IMR-90 (cell line): ENCODE data around the gene MOCOS. TPM values are rescaled to one million over a fixed set of nuclear protein-coding genes. Genes with fewer than 3 reads are reported as not detected.

ENCODE experiments used
- ATAC-seq: fragments of 200-7000 bp; cut with Tn5 transposase; 2 replicates; pipeline ENCODE4 v1.9.1; 2020; ENCODE audit warnings: low read depth, mild to moderate bottlenecking, moderate library complexity
- BruUV-seq: library from RNA; stranded (reverse); fragments of 400-500 nt; replicated peaks from 2 replicates; lab custom pipeline; 2021; lab: Mats Ljungman, UMichigan
- CTCF ChIA-PET: fragments of 300-600 bp; formaldehyde crosslinking; extraction: SDS; loops from one replicate; lab custom pipeline; 2021; ENCODE audit warnings: antibody characterized with exemption; lab: Yijun Ruan, JAX
- POLR2A ChIA-PET: fragments of 300-600 bp; sonication (Branson Sonifier 250); formaldehyde crosslinking; loops from one replicate; lab custom pipeline; 2022; ENCODE audit warnings: antibody characterized with exemption; ENCODE audit not compliant: unreplicated experiment; lab: Charles Lee
- DNase-seq: peaks from one replicate; pipeline ENCODE4 v3.0.0; 2013
- H2AFZ ChIP-seq: replicated peaks from 2 replicates; pipeline ENCODE3; 2013; ENCODE audit warnings: low read length, mild to moderate bottlenecking; ENCODE audit not compliant: poor library complexity
- H2AK5ac ChIP-seq: 2 replicates; pipeline ENCODE4 v1.6.1; 2013; ENCODE audit warnings: low read depth, low read length, inconsistent platforms
- H2AK9ac ChIP-seq: replicated peaks from 2 replicates; pipeline ENCODE3; 2013; ENCODE audit warnings: mild to moderate bottlenecking, low read depth, low read length, moderate library complexity; ENCODE audit not compliant: poor library complexity
- H2BK120ac ChIP-seq: 2 replicates; pipeline ENCODE4 v1.6.1; 2013; ENCODE audit warnings: low read depth, low read length, inconsistent platforms
- H2BK15ac ChIP-seq: 3 replicates; pipeline ENCODE4 v1.6.1; 2013; ENCODE audit warnings: low read depth, low read length, inconsistent platforms
- H2BK20ac ChIP-seq: 2 replicates; pipeline ENCODE4 v1.6.1; 2013; ENCODE audit warnings: low read depth, mild to moderate bottlenecking, inconsistent platforms, low read length, moderate library complexity
- H2BK5ac ChIP-seq: 2 replicates; pipeline ENCODE4 v1.6.1; 2013; ENCODE audit warnings: mild to moderate bottlenecking, low read depth, low read length, inconsistent platforms; ENCODE audit not compliant: poor library complexity, severe bottlenecking
- H3K14ac ChIP-seq: replicated peaks from 2 replicates; pipeline ENCODE4 v1.6.1; 2013; ENCODE audit warnings: low read depth, low read length, inconsistent platforms
- H3K18ac ChIP-seq: 2 replicates; pipeline ENCODE4 v1.6.1; 2013; ENCODE audit warnings: low read depth, low read length, control low read depth
- H3K23ac ChIP-seq: 2 replicates; pipeline ENCODE4 v1.6.1; 2013; ENCODE audit warnings: low read depth, low read length, inconsistent platforms
- H3K27ac ChIP-seq: 2 replicates; pipeline ENCODE4 v1.5.1; 2013; ENCODE audit warnings: mild to moderate bottlenecking, control low read depth, low read length; ENCODE audit not compliant: insufficient read depth
- H3K27me3 ChIP-seq: 2 replicates; pipeline ENCODE4 v1.6.1; 2013; ENCODE audit warnings: low read length; ENCODE audit not compliant: control insufficient read depth, insufficient read depth
- H3K36me3 ChIP-seq: 2 replicates; pipeline ENCODE4 v1.6.1; 2013; ENCODE audit warnings: low read length, mixed read lengths; ENCODE audit not compliant: control insufficient read depth, insufficient read depth
- H3K4ac ChIP-seq: 2 replicates; pipeline ENCODE4 v1.6.1; 2013; ENCODE audit warnings: low read depth, low read length, inconsistent platforms
- H3K4me1 ChIP-seq: 2 replicates; pipeline ENCODE4 v1.6.1; 2013; ENCODE audit warnings: low read length, mixed read lengths; ENCODE audit not compliant: control insufficient read depth, insufficient read depth
- H3K4me2 ChIP-seq: 2 replicates; pipeline ENCODE4 v1.6.1; 2013; ENCODE audit warnings: low read depth, mild to moderate bottlenecking, control low read depth, low read length, moderate library complexity
- H3K4me3 ChIP-seq: 2 replicates; pipeline ENCODE4 v1.5.1; 2013; ENCODE audit warnings: low read depth, mild to moderate bottlenecking, control low read depth, low read length, moderate library complexity; ENCODE audit not compliant: insufficient read depth
- H3K56ac ChIP-seq: 2 replicates; pipeline ENCODE4 v1.6.1; 2013; ENCODE audit warnings: low read length, inconsistent platforms; ENCODE audit not compliant: insufficient read depth; ENCODE audit errors: extremely low read depth
- H3K79me1 ChIP-seq, 2 experiments: 2 replicates each; pipeline ENCODE4 v1.6.1; 2013; ENCODE audit warnings: low read length in 2 of 2, inconsistent platforms in 1 of 2, low read depth in 1 of 2
- H3K9ac ChIP-seq: 2 replicates; pipeline ENCODE4 v1.6.1; 2013; ENCODE audit warnings: low read depth, low read length, control low read depth
- H3K9me1 ChIP-seq: 2 replicates; pipeline ENCODE4 v1.6.1; 2013; ENCODE audit warnings: low read length, inconsistent platforms; ENCODE audit not compliant: insufficient read depth
- H3K9me3 ChIP-seq: 2 replicates; pipeline ENCODE4 v1.6.1; 2013; ENCODE audit warnings: low read length; ENCODE audit not compliant: control insufficient read depth, insufficient read depth
- H4K20me1 ChIP-seq: 2 replicates; pipeline ENCODE4 v1.6.1; 2013; ENCODE audit warnings: low read length, inconsistent platforms; ENCODE audit not compliant: insufficient read depth
- H4K5ac ChIP-seq: 2 replicates; pipeline ENCODE4 v1.6.1; 2013; ENCODE audit warnings: mild to moderate bottlenecking, low read depth, low read length, control low read depth
- H4K8ac ChIP-seq, 2 experiments: 2 replicates each; pipeline ENCODE4 v1.6.1; 2013; ENCODE audit warnings: low read depth in 2 of 2, low read length in 2 of 2, control low read depth in 1 of 2, inconsistent platforms in 1 of 2
- H4K91ac ChIP-seq: 2 replicates; pipeline ENCODE4 v1.6.1; 2013; ENCODE audit warnings: low read depth, low read length, inconsistent platforms; ENCODE audit not compliant: insufficient read depth
- BHLHE40 ChIP-seq: fragments of 150-350 bp; IDR thresholded peaks from 2 replicates; pipeline ENCODE4 v1.6.1; 2016; ENCODE audit warnings: mild to moderate bottlenecking, low read depth, low read length
- CEBPB ChIP-seq: IDR thresholded peaks from 2 replicates; pipeline ENCODE4 v1.6.1; 2012; ENCODE audit warnings: low read depth, low read length, improper control_type of control experiment
- CHD1 ChIP-seq: IDR thresholded peaks from 2 replicates; pipeline ENCODE4 v1.6.1; 2012; ENCODE audit warnings: low read depth, low read length, improper control_type of control experiment
- FOS ChIP-seq: fragments of 150-350 bp; IDR thresholded peaks from 2 replicates; pipeline ENCODE4 v1.6.1; 2016; ENCODE audit warnings: low read depth, low read length
- MAFK ChIP-seq: IDR thresholded peaks from 2 replicates; pipeline ENCODE4 v1.6.1; 2012; ENCODE audit warnings: low read depth, low read length, improper control_type of control experiment
- MAZ ChIP-seq: IDR thresholded peaks from 2 replicates; pipeline ENCODE4 v1.6.1; 2012; ENCODE audit warnings: low read depth, mild to moderate bottlenecking, low read length, improper control_type of control experiment, moderate library complexity, borderline replicate concordance
- MXI1 ChIP-seq: IDR thresholded peaks from 2 replicates; pipeline ENCODE4 v1.6.1; 2012; ENCODE audit warnings: low read depth, mild to moderate bottlenecking, low read length, moderate library complexity, borderline replicate concordance
- NFE2L2 ChIP-seq: fragments of 150-350 bp; IDR thresholded peaks from 2 replicates; pipeline ENCODE4 v1.6.1; 2016; ENCODE audit warnings: low read depth, mild to moderate bottlenecking, low read length
- POLR2A ChIP-seq: IDR thresholded peaks from 2 replicates; pipeline ENCODE4 v1.6.1; 2012; ENCODE audit warnings: mild to moderate bottlenecking, low read depth, low read length
- RAD21 ChIP-seq: IDR thresholded peaks from 2 replicates; pipeline ENCODE4 v1.6.1; 2012; ENCODE audit warnings: low read length, improper control_type of control experiment
- RCOR1 ChIP-seq: IDR thresholded peaks from 2 replicates; pipeline ENCODE4 v1.6.1; 2012; ENCODE audit warnings: mild to moderate bottlenecking, low read length, improper control_type of control experiment; ENCODE audit not compliant: insufficient replicate concordance
- RFX5 ChIP-seq: IDR thresholded peaks from 2 replicates; pipeline ENCODE4 v1.8.0; 2012; ENCODE audit warnings: low read depth, mild to moderate bottlenecking, low read length, moderate library complexity
- SMC3 ChIP-seq: fragments of 150-350 bp; IDR thresholded peaks from 2 replicates; pipeline ENCODE4 v1.6.1; 2016; ENCODE audit warnings: low read depth, mild to moderate bottlenecking, antibody characterized with exemption, low read length, moderate library complexity
- WGBS, 2 experiments: methylation state at CpG; one replicate each; pipeline versions ENCODE4 v1.1.5 to v1.1.7; 2013; ENCODE audit warnings: missing lambda C conversion rate in 2 of 2; ENCODE audit not compliant: insufficient read length in 1 of 2; ENCODE audit errors: extremely low coverage in 2 of 2; 5-methylcytosine and 5-hydroxymethylcytosine counted together
- dilution Hi-C: fragments of 300-500 bp; cut with HindIII; formaldehyde crosslinking; loops from one replicate; pipeline ENCODE4 v1.14.3; 2018; ENCODE audit warnings: low sequenced_read_pairs; ENCODE audit not compliant: unreplicated experiment
- in situ Hi-C: fragments of 300-500 bp; cut with MboI; formaldehyde crosslinking; loops from 3 replicates; pipeline ENCODE4 v1.14.3; 2019; ENCODE audit warnings: low sequenced_read_pairs, inconsistent platforms, mixed read lengths
- intact Hi-C: fragments of 100-400 bp; cut with micrococcal nuclease; formaldehyde crosslinking; loops from 2 replicates; pipeline ENCODE4 v1.10.0; 2022
- polyA plus RNA-seq, 3 experiments: library from polyadenylated mRNA; depleted of rRNA; stranded (reverse); fragments of >200 nt; gene quantifications; 2 replicates each; pipeline ENCODE4 v1.2.3, GENCODE V29; 2012; ENCODE audit warnings: low replicate concordance in 1 of 3
- total RNA-seq: library from RNA; depleted of rRNA; stranded (reverse); fragments of >200 nt; gene quantifications from 2 replicates; pipeline ENCODE4 v1.2.3, GENCODE V29; 2012
- TF ChIP-seq, protein P1 (sequence below): fragments of 150-350 bp; IDR thresholded peaks from 2 replicates; pipeline ENCODE4 v1.6.1; 2017; ENCODE audit warnings: mild to moderate bottlenecking, antibody characterized with exemption, low read length, low read depth
- TF ChIP-seq, protein P2 (sequence below): conservative IDR thresholded peaks from 2 replicates; pipeline ENCODE4 v1.5.1; 2012; ENCODE audit warnings: mild to moderate bottlenecking, low read depth, low read length, improper control_type of control experiment
- TF ChIP-seq, protein P3 (sequence below): fragments of 150-350 bp; IDR thresholded peaks from 2 replicates; pipeline ENCODE4 v1.6.1; 2016; ENCODE audit warnings: low read depth, mild to moderate bottlenecking, low read length, moderate library complexity, borderline replicate concordance

Gene MOCOS
- total and polyA plus RNA-seq, 2 of the 4 experiments (the other 2 are of a cell fraction): 1.1 to 2.2 TPM

DNA sequence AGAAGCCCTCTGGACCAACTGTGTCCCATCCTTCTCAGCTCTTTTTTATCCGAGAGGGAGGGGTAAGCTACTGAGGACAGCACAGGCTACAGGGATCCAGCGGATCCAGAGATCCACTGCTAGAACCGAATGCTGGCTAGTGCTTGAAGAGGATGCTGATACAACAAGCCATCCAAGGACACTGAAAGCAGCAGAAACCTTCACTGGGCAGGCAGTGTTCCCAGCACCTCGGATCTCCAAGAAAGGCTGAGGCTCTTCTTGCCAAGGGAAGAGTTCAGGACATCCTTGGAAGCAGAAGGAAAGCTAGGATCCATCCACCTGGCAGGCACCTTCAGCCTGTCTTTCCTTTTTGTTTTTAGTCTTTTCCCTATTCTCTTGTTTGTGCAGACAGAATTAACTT lies 97.0 kb downstream of the MOCOS start:
- H3K9me3 ChIP-seq: no peaks in the 10 kb centered on the region; the same call in 1 of the 2 replicates
- H2AK5ac ChIP-seq: 0 out of 2 replicates have a peak overlapping the region, but pooled peaks have one; percentile 29
- DNase-seq (no peak), ATAC-seq (peak; percentile 35)
- H2BK15ac ChIP-seq: no peak overlapping the region
- no peak overlapping the region for H3K23ac ChIP-seq
- no peaks in the 10 kb centered on the region for H3K79me1 ChIP-seq
- H2BK5ac ChIP-seq: no peak overlapping the region
- no peaks in the 10 kb centered on the region for H3K4me1 ChIP-seq
- no peak overlapping the region for H2BK120ac ChIP-seq
- H3K36me3 ChIP-seq: no peaks in the 10 kb centered on the region
- no peak overlapping the region for H3K27ac ChIP-seq
- H3K4ac ChIP-seq: no peak overlapping the region
- no peak overlapping the region for H4K91ac ChIP-seq
- H4K20me1 ChIP-seq: no peaks in the 10 kb centered on the region
- H3K9ac ChIP-seq: 0 out of 2 replicates have a peak overlapping the region, but pooled peaks have one; percentile 22
- dilution Hi-C loops: no loop called here
- intact Hi-C loops: loop anchor here (1.0 kb wide), 5 partner anchors 155 to 528 kb away; partner anchors contain the start of genes ELP2 and SLC39A6
- no peak overlapping the region for H2BK20ac ChIP-seq
- no peaks in the 10 kb centered on the region for H3K9me1 ChIP-seq
- in situ Hi-C loops: loop anchor here (5.0 to 10.0 kb wide), 4 partner anchors 187 to 529 kb away; no protein-coding TSS in a partner anchor
- H3K56ac ChIP-seq: no peak overlapping the region
- no CpG with 5 or more reads among the region's 4 CpGs for WGBS, 2 experiments
- no peak overlapping the region for H3K4me2 ChIP-seq
- H4K8ac ChIP-seq: no peak overlapping the region
- no peak overlapping the region for H2AK9ac ChIP-seq
- H4K5ac ChIP-seq: no peak overlapping the region
- peaks cover 4% of the 10 kb centered on the region for H3K27me3 ChIP-seq
- peak overlapping the region; percentile 40 for H2AFZ ChIP-seq
- H3K18ac ChIP-seq: no peak overlapping the region
- BruUV-seq: no TSS peak
- H3K14ac ChIP-seq: no peak overlapping the region
- TF ChIP-seq MXI1 (no peak), MAFK (no peak), SMC3 (no peak), POLR2A (no peak), CEBPB (no peak), RFX5 (no peak), MAZ (no peak), NFE2L2 (no peak), FOS (no peak), RCOR1 (no peak), RAD21 (no peak), CHD1 (no peak), BHLHE40 (no peak)
- TF ChIP-seq, protein P1, sequence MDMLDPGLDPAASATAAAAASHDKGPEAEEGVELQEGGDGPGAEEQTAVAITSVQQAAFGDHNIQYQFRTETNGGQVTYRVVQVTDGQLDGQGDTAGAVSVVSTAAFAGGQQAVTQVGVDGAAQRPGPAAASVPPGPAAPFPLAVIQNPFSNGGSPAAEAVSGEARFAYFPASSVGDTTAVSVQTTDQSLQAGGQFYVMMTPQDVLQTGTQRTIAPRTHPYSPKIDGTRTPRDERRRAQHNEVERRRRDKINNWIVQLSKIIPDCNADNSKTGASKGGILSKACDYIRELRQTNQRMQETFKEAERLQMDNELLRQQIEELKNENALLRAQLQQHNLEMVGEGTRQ: no peak
- TF ChIP-seq, protein P2, sequence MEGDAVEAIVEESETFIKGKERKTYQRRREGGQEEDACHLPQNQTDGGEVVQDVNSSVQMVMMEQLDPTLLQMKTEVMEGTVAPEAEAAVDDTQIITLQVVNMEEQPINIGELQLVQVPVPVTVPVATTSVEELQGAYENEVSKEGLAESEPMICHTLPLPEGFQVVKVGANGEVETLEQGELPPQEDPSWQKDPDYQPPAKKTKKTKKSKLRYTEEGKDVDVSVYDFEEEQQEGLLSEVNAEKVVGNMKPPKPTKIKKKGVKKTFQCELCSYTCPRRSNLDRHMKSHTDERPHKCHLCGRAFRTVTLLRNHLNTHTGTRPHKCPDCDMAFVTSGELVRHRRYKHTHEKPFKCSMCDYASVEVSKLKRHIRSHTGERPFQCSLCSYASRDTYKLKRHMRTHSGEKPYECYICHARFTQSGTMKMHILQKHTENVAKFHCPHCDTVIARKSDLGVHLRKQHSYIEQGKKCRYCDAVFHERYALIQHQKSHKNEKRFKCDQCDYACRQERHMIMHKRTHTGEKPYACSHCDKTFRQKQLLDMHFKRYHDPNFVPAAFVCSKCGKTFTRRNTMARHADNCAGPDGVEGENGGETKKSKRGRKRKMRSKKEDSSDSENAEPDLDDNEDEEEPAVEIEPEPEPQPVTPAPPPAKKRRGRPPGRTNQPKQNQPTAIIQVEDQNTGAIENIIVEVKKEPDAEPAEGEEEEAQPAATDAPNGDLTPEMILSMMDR: no peak
- TF ChIP-seq, protein P3, sequence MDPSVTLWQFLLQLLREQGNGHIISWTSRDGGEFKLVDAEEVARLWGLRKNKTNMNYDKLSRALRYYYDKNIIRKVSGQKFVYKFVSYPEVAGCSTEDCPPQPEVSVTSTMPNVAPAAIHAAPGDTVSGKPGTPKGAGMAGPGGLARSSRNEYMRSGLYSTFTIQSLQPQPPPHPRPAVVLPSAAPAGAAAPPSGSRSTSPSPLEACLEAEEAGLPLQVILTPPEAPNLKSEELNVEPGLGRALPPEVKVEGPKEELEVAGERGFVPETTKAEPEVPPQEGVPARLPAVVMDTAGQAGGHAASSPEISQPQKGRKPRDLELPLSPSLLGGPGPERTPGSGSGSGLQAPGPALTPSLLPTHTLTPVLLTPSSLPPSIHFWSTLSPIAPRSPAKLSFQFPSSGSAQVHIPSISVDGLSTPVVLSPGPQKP: no peak
- no peak overlapping the region for H3K4me3 ChIP-seq
- CTCF ChIA-PET: interaction anchor here (0.6 to 1.7 kb wide), 8 partner anchors 9 to 267 kb away, joined by 3 to 9 read pairs (median 4); no protein-coding TSS in a partner anchor
- POLR2A ChIA-PET: no interaction called here
